ENCODE measurements around the gene SUSD6.

The SUSD6 gene

DNA sequence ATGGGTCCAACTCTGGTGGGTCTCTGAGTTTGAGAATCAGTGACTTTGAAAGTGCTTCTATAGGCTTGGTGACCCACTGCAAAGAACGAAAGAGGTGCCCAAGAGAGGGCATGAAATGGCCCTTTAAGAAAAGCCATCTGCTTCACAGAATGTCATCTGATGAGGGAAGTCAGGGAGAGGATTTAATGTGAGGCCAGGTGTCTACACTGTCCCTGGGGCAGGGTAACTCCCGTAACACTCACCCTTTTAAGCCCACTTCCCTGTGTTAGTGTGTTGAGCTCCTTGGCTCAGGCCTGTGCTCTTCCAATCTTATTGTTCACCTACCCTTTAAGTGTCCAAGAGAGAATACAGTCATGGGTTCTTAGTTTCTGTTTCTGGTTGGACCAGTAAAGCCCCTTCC lies 139.1 kb downstream of the SUSD6 start:
- Histone ChIP-seq H3K36me3 (ENCODE audit: control insufficient read depth, insufficient read depth, low read length) (no peaks in the 10 kb centered on the region), H3K27me3 (replicated peaks; ENCODE audit: control insufficient read depth, insufficient read depth, low read length) (no peaks in the 10 kb centered on the region), H3K4me3 (replicated peaks; ENCODE audit: low read depth, low read length) (no peak overlapping the region)
- no peak for DNase-seq (ENCODE audit: extremely low read depth, insufficient read length)
- no peak for TF ChIP-seq CTCF (IDR thresholded peaks at IDR 0.05; ENCODE audit: insufficient read depth, low read length, poor library complexity, severe bottlenecking)

GRCh38 chr14:69752773-69753172 lies 141.4 kb downstream of the SUSD6 start:
- no peak for DNase-seq (ENCODE audit: extremely low read depth, insufficient read length)
- Histone ChIP-seq H3K27me3 (replicated peaks; ENCODE audit: control insufficient read depth, insufficient read depth, low read length) (no peaks in the 10 kb centered on the region), H3K36me3 (ENCODE audit: control insufficient read depth, insufficient read depth, low read length) (no peaks in the 10 kb centered on the region), H3K4me3 (replicated peaks; ENCODE audit: low read depth, low read length) (no peak overlapping the region)
- TF ChIP-seq CTCF (IDR thresholded peaks at IDR 0.05; ENCODE audit: insufficient read depth, low read length, poor library complexity, severe bottlenecking): no peak

GRCh38 chr14:69753860-69754259 lies 142.5 kb downstream of the SUSD6 start:
- H3K4me3 ChIP-seq (replicated peaks; ENCODE audit: low read depth, low read length): no peak overlapping the region
- H3K27me3 ChIP-seq (replicated peaks; ENCODE audit: control insufficient read depth, insufficient read depth, low read length): no peaks in the 10 kb centered on the region
- no peak for TF ChIP-seq CTCF (IDR thresholded peaks at IDR 0.05; ENCODE audit: insufficient read depth, low read length, poor library complexity, severe bottlenecking)
- H3K36me3 ChIP-seq (ENCODE audit: control insufficient read depth, insufficient read depth, low read length): no peaks in the 10 kb centered on the region
- DNase-seq (ENCODE audit: extremely low read depth, insufficient read length): no peak

GRCh38 chr14:69754487-69754886 lies 143.1 kb downstream of the SUSD6 start:
- DNase-seq (ENCODE audit: extremely low read depth, insufficient read length): no peak
- TF ChIP-seq CTCF (IDR thresholded peaks at IDR 0.05; ENCODE audit: insufficient read depth, low read length, poor library complexity, severe bottlenecking): no peak
- H3K4me3 ChIP-seq (replicated peaks; ENCODE audit: low read depth, low read length): no peak overlapping the region

GRCh38 chr14:69755296-69755695 lies 143.9 kb downstream of the SUSD6 start:
- Histone ChIP-seq H3K4me3 (replicated peaks; ENCODE audit: low read depth, low read length) (no peak overlapping the region), H3K27me3 (replicated peaks; ENCODE audit: control insufficient read depth, insufficient read depth, low read length) (no peaks in the 10 kb centered on the region), H3K36me3 (ENCODE audit: control insufficient read depth, insufficient read depth, low read length) (no peaks in the 10 kb centered on the region)
- no peak for DNase-seq (ENCODE audit: extremely low read depth, insufficient read length)
- TF ChIP-seq CTCF (IDR thresholded peaks at IDR 0.05; ENCODE audit: insufficient read depth, low read length, poor library complexity, severe bottlenecking): no peak

More at GRCh38 chr14:69754487-69754886, 143.1 kb downstream of the SUSD6 start:
- Histone ChIP-seq H3K36me3 (ENCODE audit: control insufficient read depth, insufficient read depth, low read length) (no peaks in the 10 kb centered on the region), H3K27me3 (replicated peaks; ENCODE audit: control insufficient read depth, insufficient read depth, low read length) (no peaks in the 10 kb centered on the region)

GRCh38 chr14:69755784-69756183 lies 144.4 kb downstream of the SUSD6 start:
- no peaks in the 10 kb centered on the region for H3K27me3 ChIP-seq (replicated peaks; ENCODE audit: control insufficient read depth, insufficient read depth, low read length)
- no peak for TF ChIP-seq CTCF (IDR thresholded peaks at IDR 0.05; ENCODE audit: insufficient read depth, low read length, poor library complexity, severe bottlenecking)
- no peak overlapping the region for H3K4me3 ChIP-seq (replicated peaks; ENCODE audit: low read depth, low read length)
- no peak for DNase-seq (ENCODE audit: extremely low read depth, insufficient read length)
- H3K36me3 ChIP-seq (ENCODE audit: control insufficient read depth, insufficient read depth, low read length): no peaks in the 10 kb centered on the region
